ENCODE data around the gene MAN2B2.
"Not testable (repeated sequence)": the region's sequence is repeated elsewhere in the genome, so short reads cannot be mapped to it uniquely, and the experiment has no call there.

The MAN2B2 gene

GRCh38 chr4:6647169-6647568 lies 72.2 kb downstream of the MAN2B2 start:
- no peak for DNase-seq

- DNase-seq = peak in 1 of 2 experiments; percentile 5
Measured at GRCh38 chr4:6647582-6648230, 72.7 kb downstream of the MAN2B2 start.

- DNase-seq = no peak
Measured at GRCh38 chr4:6649216-6649615, 74.2 kb downstream of the MAN2B2 start.

- DNase-seq = not testable (repeated sequence)
Measured at GRCh38 chr4:6654211-6654610, 79.2 kb downstream of the MAN2B2 start.

GRCh38 chr4:6655291-6655690 lies 80.3 kb downstream of the MAN2B2 start:
- not testable (repeated sequence) for DNase-seq

- DNase-seq = no peak
Measured at GRCh38 chr4:6655924-6656323, 80.9 kb downstream of the MAN2B2 start.

- DNase-seq = no peak
Measured at GRCh38 chr4:6657242-6658208, 82.5 kb downstream of the MAN2B2 start.

GRCh38 chr4:6658209-6658595 lies 83.2 kb downstream of the MAN2B2 start:
- DNase-seq = no peak

- no peak for DNase-seq
Measured at GRCh38 chr4:6658597-6659075, 83.6 kb downstream of the MAN2B2 start.

GRCh38 chr4:6659897-6660296 lies 84.9 kb downstream of the MAN2B2 start:
- DNase-seq = no peak

- no peak for DNase-seq
Measured at GRCh38 chr4:6660430-6660829, 85.4 kb downstream of the MAN2B2 start.

GRCh38 chr4:6662591-6662990 lies 87.6 kb downstream of the MAN2B2 start:
- DNase-seq = no peak

GRCh38 chr4:6663596-6664393 lies 88.8 kb downstream of the MAN2B2 start:
- DNase-seq = no peak

GRCh38 chr4:6665320-6665654 lies 90.3 kb downstream of the MAN2B2 start:
- DNase-seq = no peak

GRCh38 chr4:6668391-6668790 lies 93.4 kb downstream of the MAN2B2 start:
- no peak for DNase-seq

- DNase-seq = no peak
Measured at GRCh38 chr4:6671648-6672047, 96.7 kb downstream of the MAN2B2 start.

- no peak for DNase-seq
Measured at GRCh38 chr4:6672131-6672530, 97.1 kb downstream of the MAN2B2 start.

GRCh38 chr4:6672541-6673190 lies 97.7 kb downstream of the MAN2B2 start:
- DNase-seq = not testable (repeated sequence)

Measured in SHP77 (cell line).